ENCODE data around the gene PRSS1. TPM values are rescaled to one million over a fixed set of nuclear protein-coding genes. Genes with fewer than 3 reads are reported as not detected.
"Not testable (repeated sequence)": the region's sequence is repeated elsewhere in the genome, so short reads cannot be mapped to it uniquely, and the experiment has no call there.

PRSS1 gene
- total RNA-seq, 1 donor = not detected

- Histone ChIP-seq H3K4me1 (ENCODE audit: insufficient read depth, low read length) (no peaks in the 10 kb centered on the region), H3K27ac (ENCODE audit: low read depth, low read length) (no peak overlapping the region), H3K27me3 (ENCODE audit: insufficient read depth, low read length) (peaks cover 3% of the 10 kb centered on the region), H2AFZ (ENCODE audit: low read length) (no peak overlapping the region), H4K20me1 (ENCODE audit: insufficient read depth, low read length) (no peaks in the 10 kb centered on the region), H3K79me2 (ENCODE audit: insufficient read depth, low read length) (no peaks in the 10 kb centered on the region), H3K4me2 (ENCODE audit: insufficient read depth, low read length) (no peak overlapping the region), H3K9me3 (ENCODE audit: low read depth, low read length) (no peaks in the 10 kb centered on the region), H3K36me3 (ENCODE audit: insufficient read depth, low read length) (no peaks in the 10 kb centered on the region), H3K4me3 (ENCODE audit: insufficient read depth, low read length) (no peak overlapping the region)
- TF ChIP-seq CTCF (IDR thresholded peaks at IDR 0.05; ENCODE audit: extremely low read depth, low read depth, low read length) = no peak
- no peak for DNase-seq (ENCODE audit: insufficient read length, low spot score, missing footprints)
Observed at GRCh38 chr7:142740786-142741185, 8.5 kb upstream of the PRSS1 start.

- not testable (repeated sequence) for H3K4me1 ChIP-seq (ENCODE audit: insufficient read depth, low read length); H3K4me3 ChIP-seq (ENCODE audit: insufficient read depth, low read length); H4K20me1 ChIP-seq (ENCODE audit: insufficient read depth, low read length); H3K27me3 ChIP-seq (ENCODE audit: insufficient read depth, low read length); H3K27ac ChIP-seq (ENCODE audit: low read depth, low read length); H3K9me3 ChIP-seq (ENCODE audit: low read depth, low read length); H3K36me3 ChIP-seq (ENCODE audit: insufficient read depth, low read length); DNase-seq (ENCODE audit: insufficient read length, low spot score, missing footprints); H2AFZ ChIP-seq (ENCODE audit: low read length); H3K4me2 ChIP-seq (ENCODE audit: insufficient read depth, low read length); H3K79me2 ChIP-seq (ENCODE audit: insufficient read depth, low read length)
Observed at GRCh38 chr7:142741932-142742331, 7.3 kb upstream of the PRSS1 start.

- no peaks in the 10 kb centered on the region for H3K4me1 ChIP-seq (ENCODE audit: insufficient read depth, low read length)
- H3K4me2 ChIP-seq (ENCODE audit: insufficient read depth, low read length) = no peak overlapping the region
- H2AFZ ChIP-seq (ENCODE audit: low read length) = no peak overlapping the region
- H3K4me3 ChIP-seq (ENCODE audit: insufficient read depth, low read length) = no peak overlapping the region
- no peaks in the 10 kb centered on the region for H3K79me2 ChIP-seq (ENCODE audit: insufficient read depth, low read length)
- TF ChIP-seq CTCF (IDR thresholded peaks at IDR 0.05; ENCODE audit: extremely low read depth, low read depth, low read length) = no peak
- no peaks in the 10 kb centered on the region for H3K36me3 ChIP-seq (ENCODE audit: insufficient read depth, low read length)
- H4K20me1 ChIP-seq (ENCODE audit: insufficient read depth, low read length) = no peaks in the 10 kb centered on the region
- no peaks in the 10 kb centered on the region for H3K9me3 ChIP-seq (ENCODE audit: low read depth, low read length)
- no peaks in the 10 kb centered on the region for H3K27me3 ChIP-seq (ENCODE audit: insufficient read depth, low read length)
- DNase-seq (ENCODE audit: insufficient read length, low spot score, missing footprints) = no peak
- H3K27ac ChIP-seq (ENCODE audit: low read depth, low read length) = no peak overlapping the region
Observed at GRCh38 chr7:142745091-142745635, 4.1 kb upstream of the PRSS1 start.

GRCh38 chr7:142745745-142746144, 3.5 kb upstream of the PRSS1 start:
- Histone ChIP-seq H3K36me3 (ENCODE audit: insufficient read depth, low read length) (no peaks in the 10 kb centered on the region), H3K79me2 (ENCODE audit: insufficient read depth, low read length) (no peaks in the 10 kb centered on the region), H3K4me3 (ENCODE audit: insufficient read depth, low read length) (no peak overlapping the region), H3K4me2 (ENCODE audit: insufficient read depth, low read length) (no peak overlapping the region), H2AFZ (ENCODE audit: low read length) (no peak overlapping the region), H4K20me1 (ENCODE audit: insufficient read depth, low read length) (no peaks in the 10 kb centered on the region), H3K27me3 (ENCODE audit: insufficient read depth, low read length) (peaks cover 3% of the 10 kb centered on the region), H3K4me1 (ENCODE audit: insufficient read depth, low read length) (no peaks in the 10 kb centered on the region), H3K27ac (ENCODE audit: low read depth, low read length) (no peak overlapping the region), H3K9me3 (ENCODE audit: low read depth, low read length) (no peaks in the 10 kb centered on the region)
- no peak for DNase-seq (ENCODE audit: insufficient read length, low spot score, missing footprints)
- no peak for TF ChIP-seq CTCF (IDR thresholded peaks at IDR 0.05; ENCODE audit: extremely low read depth, low read depth, low read length)

Data from osteoblast (primary cell).